ENCODE measurements around the gene EFL1.

The EFL1 gene

GRCh38 chr15:82129761-82130160 lies 132.8 kb downstream of the EFL1 start:
- no peak for DNase-seq (ENCODE audit: low read depth)

DNA sequence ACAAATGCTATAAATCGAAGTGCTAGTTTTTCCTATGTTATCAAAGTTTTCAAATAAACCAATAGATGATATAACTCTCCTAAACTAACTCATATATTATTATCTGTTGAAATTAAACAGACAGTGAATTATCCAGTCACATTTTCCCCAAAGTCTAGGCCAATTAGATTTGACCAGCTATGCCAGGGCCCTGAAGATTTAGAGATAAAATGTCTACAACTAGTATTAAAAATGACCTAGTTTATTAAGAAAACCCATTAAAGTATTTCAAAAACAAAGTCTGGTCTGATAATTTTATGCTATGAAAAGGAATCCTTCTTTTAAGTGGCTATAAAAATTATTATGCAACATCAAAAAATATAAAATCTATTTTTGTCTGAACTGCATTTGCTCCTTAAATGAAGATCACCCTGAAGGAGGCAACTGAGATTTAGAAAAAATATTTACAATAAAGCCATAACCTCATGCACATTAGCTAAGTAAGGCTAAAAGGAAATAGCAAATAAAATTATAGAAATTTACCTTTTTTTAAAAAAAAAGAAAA lies 133.3 kb downstream of the EFL1 start:
- no peak for DNase-seq (ENCODE audit: low read depth)
- no peak for TF ChIP-seq CTCF (IDR thresholded peaks at IDR 0.05; ENCODE audit: control insufficient read depth, extremely low read depth, insufficient read depth)
- no peak overlapping the region for H3K4me3 ChIP-seq (ENCODE audit: low read depth, low read length)

More at GRCh38 chr15:82129761-82130160, 132.8 kb downstream of the EFL1 start:
- H3K4me3 ChIP-seq (ENCODE audit: low read depth, low read length): no peak overlapping the region
- TF ChIP-seq CTCF (IDR thresholded peaks at IDR 0.05; ENCODE audit: control insufficient read depth, extremely low read depth, insufficient read depth): no peak

DNA sequence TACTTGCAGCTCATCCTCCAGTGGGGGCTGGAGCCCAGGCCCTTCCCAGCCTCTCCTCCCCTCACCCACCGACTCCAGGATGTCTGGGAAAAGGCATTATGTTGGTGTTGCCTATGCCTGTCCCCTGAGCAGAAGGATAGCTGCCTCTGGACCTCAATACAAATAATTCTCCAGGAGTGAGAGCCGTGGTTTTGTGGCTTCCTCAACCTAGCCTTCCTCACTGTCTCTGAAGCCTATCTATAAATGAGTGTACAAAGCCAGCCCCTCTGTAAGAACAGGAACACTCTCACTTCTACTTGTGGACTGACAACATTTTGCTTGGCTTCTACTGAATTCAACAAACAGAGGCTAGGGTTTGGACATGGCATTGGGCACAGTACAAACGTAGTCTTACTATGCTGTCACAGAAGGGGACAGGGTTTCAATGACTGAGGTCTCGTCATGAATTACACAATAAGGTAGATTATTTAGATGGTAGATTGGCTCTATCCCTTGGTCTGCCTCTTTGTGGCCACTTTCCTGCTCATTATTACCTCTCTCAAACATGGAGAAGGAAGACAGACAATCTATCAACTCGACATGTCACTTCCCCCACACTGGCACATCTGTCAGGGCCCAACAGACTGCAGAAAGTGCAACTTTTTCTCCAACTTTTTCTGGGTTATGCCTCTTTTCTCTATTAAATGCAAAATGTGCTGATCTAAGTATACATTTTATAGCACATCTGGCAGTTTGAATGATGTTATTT lies 134.0 kb downstream of the EFL1 start:
- DNase-seq (ENCODE audit: low read depth): no peak
- H3K4me3 ChIP-seq (ENCODE audit: low read depth, low read length): no peak overlapping the region
- no peak for TF ChIP-seq CTCF (IDR thresholded peaks at IDR 0.05; ENCODE audit: control insufficient read depth, extremely low read depth, insufficient read depth)

GRCh38 chr15:82127581-82127980 lies 135.0 kb downstream of the EFL1 start:
- no peak for TF ChIP-seq CTCF (IDR thresholded peaks at IDR 0.05; ENCODE audit: control insufficient read depth, extremely low read depth, insufficient read depth)
- no peak overlapping the region for H3K4me3 ChIP-seq (ENCODE audit: low read depth, low read length)
- no peak for DNase-seq (ENCODE audit: low read depth)

DNA sequence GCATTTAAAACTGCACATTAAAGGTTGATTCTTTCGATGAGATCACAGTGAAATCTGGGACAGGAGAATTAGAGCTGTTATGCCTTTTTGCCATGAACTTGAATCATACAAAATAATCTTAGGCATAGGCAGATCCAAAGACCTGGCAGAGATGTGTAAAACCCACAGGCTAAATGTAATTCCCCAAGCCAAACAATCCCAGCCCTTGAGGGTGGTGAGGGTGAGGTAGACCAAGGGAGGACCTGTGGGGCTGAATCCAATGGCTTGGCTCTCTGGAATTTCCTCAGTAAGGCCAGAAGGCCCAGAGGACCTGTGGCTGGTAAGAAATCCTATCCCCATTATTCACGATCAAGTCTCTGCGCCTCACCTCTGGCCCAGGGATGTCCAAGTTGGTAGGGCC lies 136.2 kb downstream of the EFL1 start:
- DNase-seq (ENCODE audit: low read depth): no peak
- no peak overlapping the region for H3K4me3 ChIP-seq (ENCODE audit: low read depth, low read length)
- no peak for TF ChIP-seq CTCF (IDR thresholded peaks at IDR 0.05; ENCODE audit: control insufficient read depth, extremely low read depth, insufficient read depth)

- no peak overlapping the region for H3K4me3 ChIP-seq (ENCODE audit: low read depth, low read length)
- no peak for TF ChIP-seq CTCF (IDR thresholded peaks at IDR 0.05; ENCODE audit: control insufficient read depth, extremely low read depth, insufficient read depth)
- DNase-seq (ENCODE audit: low read depth): no peak
Observed at GRCh38 chr15:82124331-82125263, 137.9 kb downstream of the EFL1 start.

Data from LNCaP clone FGC (cell line).